GM12892 (cell line): ENCODE data around the gene ZBTB7B.
"Not testable (repeated sequence)": the region's sequence is repeated elsewhere in the genome, so short reads cannot be mapped to it uniquely, and the experiment has no call there.

Source experiments
- DNase-seq: peaks from one replicate; pipeline ENCODE4 v3.0.0; 2011; ENCODE audit not compliant: insufficient read length
- FAIRE-seq: peaks from 2 replicates; lab custom pipeline; 2011; peaks lifted over from hg19 to GRCh38; lab: Jason Lieb, UNC
- POLR2A ChIP-seq: IDR thresholded peaks from 2 replicates; pipeline ENCODE4 v1.6.1; 2011; ENCODE audit warnings: low read depth, low read length, control low read depth
- POLR2AphosphoS5 ChIP-seq: IDR thresholded peaks from 2 replicates; pipeline ENCODE4 v1.6.1; 2011; ENCODE audit warnings: low read depth, low read length, control low read depth
- TAF1 ChIP-seq: IDR thresholded peaks from 2 replicates; pipeline ENCODE4 v1.6.1; 2011; ENCODE audit warnings: low read depth, mild to moderate bottlenecking, control low read depth, low read length, borderline replicate concordance

Gene ZBTB7B

DNA sequence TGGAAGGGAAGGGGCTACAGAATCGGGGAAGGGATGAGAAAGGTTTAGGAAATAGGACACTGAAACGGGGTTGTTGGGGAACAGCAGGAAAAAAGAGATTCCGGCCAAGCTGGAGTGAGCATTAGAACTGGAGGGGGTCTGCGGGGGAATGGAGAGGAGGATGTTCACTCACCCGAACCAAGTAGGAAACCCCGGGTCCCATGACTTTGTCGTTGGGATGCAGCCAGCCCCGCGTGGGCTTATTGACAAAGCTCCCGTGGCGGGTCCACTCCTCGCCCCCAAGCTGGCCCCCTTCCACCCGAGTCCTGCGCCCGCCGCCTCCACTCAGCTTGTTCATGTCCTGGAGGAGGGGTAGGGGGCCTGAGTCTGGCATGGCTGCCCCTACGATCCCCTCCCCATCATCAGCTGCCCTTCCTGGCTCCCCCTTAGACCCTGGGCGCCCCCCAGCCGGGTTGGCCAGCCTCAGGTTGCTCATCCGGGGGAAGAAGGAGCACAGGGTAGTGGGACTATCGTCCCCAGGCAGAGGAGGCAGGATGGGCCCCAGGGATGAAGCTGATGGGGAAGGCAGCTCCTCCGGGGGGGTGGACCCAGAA, 32.6 kb upstream of the ZBTB7B start:
- FAIRE-seq (no peak), DNase-seq (no peak)
- TF ChIP-seq POLR2A (no peak), POLR2AphosphoS5 (no peak), TAF1 (no peak)

DNA sequence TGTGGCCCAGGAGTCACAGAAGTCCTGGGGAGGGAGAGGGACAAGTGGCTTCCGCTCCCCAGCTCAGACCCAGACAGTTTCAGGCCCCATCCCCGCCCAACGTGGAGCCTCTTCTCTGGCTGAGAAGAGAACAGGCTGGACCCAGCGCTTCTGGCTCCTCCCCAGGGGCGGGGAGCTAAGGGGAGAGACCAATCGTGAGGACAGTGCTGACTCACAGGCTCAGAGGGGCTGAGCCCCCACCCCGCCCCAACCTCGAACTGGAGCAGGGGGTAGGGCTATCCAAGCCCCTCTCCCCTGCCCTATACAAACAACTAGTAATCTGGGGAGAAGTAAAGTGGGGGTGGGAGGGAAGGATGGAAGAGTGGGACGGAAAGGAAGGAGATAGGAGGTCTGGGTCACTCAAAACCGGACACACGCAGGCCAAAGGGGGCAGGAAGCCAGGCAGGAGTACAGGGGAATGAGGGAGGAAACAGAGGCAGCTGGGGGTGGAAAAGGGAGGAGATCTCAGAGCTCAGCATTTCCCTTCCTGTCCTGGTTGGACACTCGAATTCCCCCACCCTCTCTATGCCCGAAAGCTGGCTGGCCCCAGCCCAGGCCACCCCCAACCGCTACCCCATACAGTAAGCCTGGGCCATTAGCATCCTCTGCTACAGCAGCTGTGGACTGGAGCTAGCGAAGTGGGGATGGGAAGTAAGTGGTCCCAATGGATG, 31.8 kb upstream of the ZBTB7B start, which contains the start of gene SHC1:
Gene SHC1 (minus strand): TSS at position 117 of the 710 bp plus-strand sequence. CDS start 221 bp downstream, outside the sequence.
- peak; percentile 26; the same call in 1 of the 2 replicates for TF ChIP-seq POLR2A
- TF ChIP-seq TAF1 = no peak
- TF ChIP-seq POLR2AphosphoS5 = peak; percentile 44; the same call in 1 of the 2 replicates
- FAIRE-seq (no peak), DNase-seq (peak; percentile 76)

DNA sequence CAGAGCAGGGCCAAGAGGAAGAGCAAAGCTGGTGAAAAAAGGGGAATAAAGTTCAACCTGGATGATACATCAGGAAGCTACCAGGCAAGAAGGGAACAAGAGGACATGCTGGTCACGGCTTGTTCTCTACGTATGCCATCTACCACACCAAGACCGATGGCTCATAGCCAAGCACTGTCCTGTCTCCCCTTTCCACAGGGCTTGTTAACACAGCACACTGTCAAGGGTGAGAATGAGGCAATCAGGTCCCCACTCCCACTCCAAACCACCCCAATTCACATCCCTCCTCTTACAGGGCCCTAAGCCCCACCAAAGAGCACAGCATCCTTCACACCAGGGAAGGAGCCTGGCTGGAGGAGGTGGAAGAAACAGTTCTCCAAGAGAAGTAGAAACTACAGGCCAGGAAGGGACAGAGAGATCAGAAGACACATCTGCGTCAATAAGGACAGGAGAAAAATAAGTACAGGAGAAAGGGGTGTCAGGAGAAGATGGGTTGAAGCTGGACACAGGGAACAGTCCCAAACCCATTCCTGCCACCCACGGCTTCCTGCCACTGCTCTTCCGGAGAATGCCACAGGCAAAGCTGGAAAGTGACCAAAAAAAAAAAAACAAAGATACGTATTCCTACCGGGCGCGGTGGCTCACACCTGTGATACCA, 31.1 kb upstream of the ZBTB7B start:
- TF ChIP-seq POLR2A = no peak
- no peak for TF ChIP-seq TAF1
- TF ChIP-seq POLR2AphosphoS5 = no peak
- no peak for DNase-seq
- no peak for FAIRE-seq

DNA sequence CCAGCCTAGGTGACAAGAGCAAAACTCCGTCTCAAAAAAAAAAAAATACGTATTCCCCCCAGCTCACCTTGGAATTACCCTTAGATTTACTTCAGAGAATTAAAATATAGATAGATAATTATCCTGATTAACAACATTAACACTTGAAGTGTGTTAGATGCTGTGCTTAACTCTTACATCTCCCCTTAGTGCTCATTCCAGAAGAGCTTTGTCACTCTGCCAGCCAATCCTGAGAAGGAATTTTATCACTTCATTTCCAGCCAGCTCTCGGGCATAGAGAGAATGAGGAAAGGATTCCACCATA, 30.4 kb upstream of the ZBTB7B start:
- FAIRE-seq = no peak
- DNase-seq = no peak
- TF ChIP-seq POLR2A (no peak), POLR2AphosphoS5 (no peak), TAF1 (no peak)

DNA sequence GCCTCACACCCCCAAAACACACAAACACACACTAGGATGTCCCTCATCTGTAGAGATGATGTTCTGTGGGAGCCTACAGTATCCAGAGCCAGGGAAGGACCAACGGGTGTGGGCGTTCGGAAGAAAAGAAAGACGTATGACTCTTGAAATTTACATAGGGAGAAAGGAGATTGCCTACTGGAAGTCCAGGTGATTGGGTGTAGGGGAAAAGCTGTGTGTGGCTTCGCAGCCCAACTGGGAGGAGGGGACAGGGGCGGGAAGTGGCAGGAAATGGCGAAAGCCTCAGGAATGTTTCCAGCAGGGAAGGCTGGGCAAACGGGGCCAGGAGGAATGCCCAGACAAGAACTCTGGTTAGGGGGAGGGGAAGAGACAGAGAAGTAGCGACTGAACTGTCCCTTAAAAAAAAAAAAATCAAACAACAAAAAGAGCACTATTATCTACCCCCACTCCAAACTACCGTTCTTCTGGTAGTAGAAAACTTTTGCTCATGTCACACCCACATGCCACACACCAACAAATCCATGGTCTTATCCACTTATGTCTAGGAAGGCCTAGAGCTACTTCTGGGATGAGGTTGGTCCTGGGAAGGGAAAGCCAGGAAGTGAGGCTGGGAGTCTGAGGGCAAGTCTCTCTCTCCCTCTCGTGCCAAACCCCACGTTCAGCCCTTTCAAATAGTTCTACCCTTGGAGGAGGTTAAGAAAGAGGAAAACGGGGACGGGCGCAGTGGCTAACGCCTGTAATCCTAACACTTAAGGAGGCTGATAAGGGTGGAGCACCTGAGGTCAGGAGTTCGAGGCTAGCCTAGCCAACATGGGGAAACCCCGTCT, 29.9 kb upstream of the ZBTB7B start:
- TF ChIP-seq POLR2AphosphoS5 (no peak), POLR2A (no peak), TAF1 (no peak)
- DNase-seq (no peak), FAIRE-seq (no peak)

DNA sequence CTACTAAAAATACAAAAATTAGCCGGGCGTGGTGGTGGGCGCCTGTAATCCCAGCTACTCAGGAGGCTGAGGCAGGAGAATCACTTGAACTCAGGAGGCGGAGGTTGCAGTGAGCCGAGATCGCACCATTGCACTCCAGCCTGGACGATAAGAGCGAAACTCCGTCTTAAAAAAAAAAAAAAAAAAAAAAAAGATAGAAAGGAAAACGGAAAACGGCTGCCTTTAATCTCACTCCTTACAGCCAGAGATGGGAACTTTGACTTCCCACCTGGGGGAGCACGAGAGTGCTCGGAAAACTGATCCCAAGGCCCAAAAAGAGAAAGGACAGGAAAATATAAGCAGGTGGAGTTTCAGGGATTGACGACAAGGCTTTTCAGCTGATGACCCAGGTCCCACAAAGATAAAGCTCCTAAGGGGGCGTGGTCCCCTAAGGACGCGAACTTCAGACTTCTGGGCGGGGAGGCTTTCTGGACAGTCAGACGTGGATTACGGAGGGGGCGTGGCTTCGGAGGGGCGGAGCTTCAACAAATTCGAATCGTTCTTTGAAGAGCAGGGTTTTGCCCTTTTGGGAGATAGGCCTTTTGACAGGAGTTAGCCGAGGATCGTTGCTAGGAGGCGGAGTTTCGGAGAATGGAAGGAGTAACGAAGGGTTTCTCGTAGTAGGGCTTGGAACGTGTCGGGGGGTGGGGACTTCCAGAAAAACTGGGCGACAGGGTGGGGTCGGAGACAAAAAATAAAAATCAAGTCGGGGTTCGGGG, 29.1 kb upstream of the ZBTB7B start:
- peak; percentile 79 for DNase-seq
- peak; percentile 78 for FAIRE-seq
- TF ChIP-seq POLR2AphosphoS5 = no peak; the same call in 1 of the 2 replicates
- TF ChIP-seq TAF1 = no peak
- TF ChIP-seq POLR2A = peak; percentile 43

DNA sequence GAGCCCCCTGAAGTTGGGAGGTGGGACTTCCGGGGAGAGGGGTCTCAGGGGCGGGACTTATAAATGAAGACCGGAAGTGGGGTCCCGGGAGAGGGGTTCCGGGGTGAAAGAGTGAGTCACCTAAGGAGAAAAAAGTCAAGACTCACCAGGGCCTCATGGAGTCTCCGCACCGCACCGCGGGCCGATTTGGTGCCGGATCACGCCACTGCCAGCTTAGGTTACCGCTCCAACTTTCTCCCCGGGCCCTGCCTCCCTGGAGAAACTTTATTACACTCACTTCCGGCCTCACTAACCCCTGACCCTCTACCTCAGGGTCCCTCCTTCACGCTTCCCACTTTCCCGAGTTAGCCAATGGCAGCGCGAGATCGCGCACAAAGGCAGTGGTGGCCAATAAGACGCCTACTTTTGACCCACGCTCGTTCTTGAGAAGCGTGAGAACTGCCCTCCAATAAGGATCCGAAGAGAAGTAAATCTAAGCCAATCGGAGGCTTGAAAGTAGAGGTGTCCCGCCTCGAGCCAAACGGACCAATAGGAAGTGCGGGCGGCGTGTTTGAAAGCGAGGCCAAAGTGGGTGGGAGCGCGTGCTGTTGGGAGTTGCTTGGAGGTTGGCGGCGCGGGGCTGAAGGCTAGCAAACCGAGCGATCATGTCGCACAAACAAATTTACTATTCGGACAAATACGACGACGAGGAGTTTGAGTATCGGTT, 28.3 kb upstream of the ZBTB7B start, which contains the start of gene CKS1B:
Gene CKS1B (plus strand): TSS at position 580 of the 706 bp plus-strand sequence. CDS start 65 bp downstream, at position 645.
- peak; percentile 97 for FAIRE-seq

DNA sequence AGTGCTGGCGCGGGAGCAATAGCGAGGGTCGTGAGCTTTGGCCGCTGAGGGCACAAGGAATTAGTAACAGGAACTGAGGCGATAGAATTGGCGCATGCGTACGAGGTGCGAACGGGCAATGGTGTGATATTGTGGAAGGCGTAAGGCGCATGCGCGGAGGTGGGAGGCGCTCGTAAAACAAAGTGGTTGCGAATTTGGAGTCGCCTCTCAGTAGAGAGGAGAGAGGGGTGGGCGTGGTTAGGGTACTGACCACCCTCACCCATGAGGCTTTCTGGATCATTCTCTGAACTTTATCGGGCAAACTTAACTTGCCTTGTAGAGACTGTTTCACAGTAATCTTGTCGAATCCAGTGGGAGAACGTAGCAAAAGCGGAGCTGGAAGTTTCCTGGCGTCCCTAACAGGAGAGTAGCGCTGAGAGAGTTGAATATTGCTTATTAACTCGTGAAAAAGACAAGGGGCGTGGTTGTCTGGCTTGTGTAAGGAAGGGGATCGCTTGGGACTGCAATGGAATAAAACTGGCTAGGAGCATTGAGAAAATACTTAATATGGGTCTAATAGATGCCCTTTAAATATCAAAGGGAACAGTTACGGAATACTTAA, 27.7 kb upstream of the ZBTB7B start:
- FAIRE-seq (no peak), DNase-seq (peak; percentile 76)
- TF ChIP-seq TAF1 (no peak), POLR2AphosphoS5 (peak; percentile 61; the same call in 1 of the 2 replicates), POLR2A (peak; percentile 41; the same call in 1 of the 2 replicates)

More for the DNA sequence above, 28.3 kb upstream of the ZBTB7B start, which contains the start of gene CKS1B:
- DNase-seq = peak; percentile 95
- TF ChIP-seq POLR2A (peak; percentile 78; the same call in 1 of the 2 replicates), POLR2AphosphoS5 (peak; percentile 84), TAF1 (no peak)

DNA sequence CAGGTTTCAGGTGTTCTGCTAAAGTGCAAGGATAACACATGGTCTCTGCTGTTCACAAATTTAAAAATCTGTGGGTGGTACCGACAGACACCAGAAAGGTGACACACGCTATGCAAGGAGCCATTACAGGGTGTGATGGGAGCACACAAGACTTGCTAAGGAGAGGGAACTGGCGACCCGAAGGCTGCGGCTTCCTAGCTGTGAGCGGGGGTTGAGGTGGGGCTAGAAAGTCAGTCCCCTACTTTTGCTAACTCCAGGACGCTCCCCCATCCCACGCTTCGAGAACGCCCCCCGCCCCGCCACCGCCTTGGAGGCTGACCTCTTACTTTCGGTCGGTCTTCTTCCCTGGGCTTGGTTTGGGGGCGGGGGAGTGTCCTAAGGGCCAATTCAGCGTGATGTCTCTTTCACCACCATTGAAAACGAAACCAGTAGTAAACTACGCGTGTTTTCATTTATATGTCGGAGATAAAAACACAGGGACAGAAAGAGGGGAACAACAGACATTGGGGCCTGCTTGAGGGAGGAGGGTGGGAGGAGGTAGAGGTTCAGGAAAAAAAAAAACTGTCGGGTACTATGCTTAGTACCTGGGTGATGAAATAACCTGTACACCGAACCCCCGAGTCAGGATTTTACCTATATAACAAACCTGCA, 27.1 kb upstream of the ZBTB7B start:
- FAIRE-seq = peak; percentile 57
- no peak for DNase-seq
- TF ChIP-seq POLR2A = no peak
- no peak for TF ChIP-seq POLR2AphosphoS5
- TF ChIP-seq TAF1 = no peak

DNA sequence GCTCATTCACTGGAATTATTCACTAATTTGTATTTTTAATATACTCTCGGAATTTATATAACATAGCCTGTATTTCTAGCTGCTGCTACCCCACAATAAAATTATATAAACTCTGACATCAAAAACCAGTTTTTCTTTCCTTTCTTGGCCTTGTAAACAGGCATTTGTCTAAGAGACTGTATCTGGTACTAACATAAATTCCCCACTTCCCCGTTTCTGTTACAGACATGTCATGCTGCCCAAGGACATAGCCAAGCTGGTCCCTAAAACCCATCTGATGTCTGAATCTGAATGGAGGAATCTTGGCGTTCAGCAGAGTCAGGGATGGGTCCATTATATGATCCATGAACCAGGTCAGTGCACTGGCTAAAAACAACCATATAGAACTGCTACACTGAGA, 24.8 kb upstream of the ZBTB7B start:
- not testable (repeated sequence) for FAIRE-seq, DNase-seq
